HEK293 (cell line): ENCODE measurements around the gene OBSCN.

ENCODE experiments used
- CTCF ChIA-PET: fragments of 350-600 bp; formaldehyde crosslinking; extraction: SDS; loops from one replicate; lab custom pipeline; 2021; ENCODE audit warnings: antibody characterized with exemption; lab: Yijun Ruan, JAX
- POLR2A ChIA-PET: fragments of 300-600 bp; formaldehyde crosslinking; extraction: SDS; loops from one replicate; lab custom pipeline; 2020; ENCODE audit warnings: antibody characterized with exemption, inconsistent platforms; lab: Yijun Ruan, JAX
- H3K27ac ChIP-seq: fragments of 200-500 bp; sonication (Bioruptor generic); 2 replicates; pipeline ENCODE4 v1.5.1; 2014; ENCODE audit warnings: low read depth, low read length, control low read depth, inconsistent platforms; ENCODE audit errors: extremely low read depth
- H3K36me3 ChIP-seq, 2 experiments: fragments of 200-500 bp in 1 of 2; sonication (Bioruptor generic) in 1 of 2; 1 replicate in 1 of 2; 2 replicates in 1 of 2; pipeline ENCODE4 v1.5.1; 2014 to 2017; ENCODE audit warnings: inconsistent platforms in 2 of 2, low read length in 2 of 2; ENCODE audit not compliant: control insufficient read depth in 2 of 2, insufficient read depth in 1 of 2
- H3K4me1 ChIP-seq: fragments of 200-500 bp; sonication (Bioruptor generic); 2 replicates; pipeline ENCODE4 v1.5.1; 2014; ENCODE audit warnings: mild to moderate bottlenecking, low read length, inconsistent platforms; ENCODE audit not compliant: control insufficient read depth, insufficient read depth
- H3K4me3 ChIP-seq: 2 replicates; pipeline ENCODE4 v1.5.1; 2011; ENCODE audit warnings: low read depth, mild to moderate bottlenecking, control low read depth, low read length, moderate library complexity
- H3K9me3 ChIP-seq: fragments of 200-500 bp; sonication (Bioruptor generic); 2 replicates; pipeline ENCODE4 v1.5.1; 2014; ENCODE audit warnings: low read depth, low read length, inconsistent platforms; ENCODE audit not compliant: control insufficient read depth, insufficient read depth
- KLF16 ChIP-seq: fragments of 450-650 bp; formaldehyde crosslinking; IDR thresholded peaks from 2 replicates; pipeline ENCODE4 v1.5.1; 2017; ENCODE audit warnings: missing biosample characterization, missing genetic modification characterization
- MEIS1 ChIP-seq: sonication (generic); formaldehyde crosslinking; IDR thresholded peaks from 2 replicates; pipeline ENCODE4 v1.8.1; 2022; ENCODE audit warnings: missing genetic modification reagents, mild to moderate bottlenecking, borderline replicate concordance
- SALL2 ChIP-seq: fragments of 450-650 bp; formaldehyde crosslinking; IDR thresholded peaks from 2 replicates; pipeline ENCODE4 v1.5.0; 2017; ENCODE audit warnings: missing biosample characterization, mild to moderate bottlenecking, missing genetic modification characterization, borderline replicate concordance
- YY1 ChIP-seq: fragments of 450-650 bp; formaldehyde crosslinking; IDR thresholded peaks from 2 replicates; pipeline ENCODE4 v1.5.1; 2018; ENCODE audit warnings: missing biosample characterization, missing genetic modification characterization
- ZFP41 ChIP-seq: fragments of 450-650 bp; formaldehyde crosslinking; IDR thresholded peaks from 2 replicates; pipeline ENCODE4 v1.5.1; 2016; ENCODE audit warnings: missing biosample characterization, missing genetic modification characterization, borderline replicate concordance
- ZNF132 ChIP-seq: fragments of 450-650 bp; formaldehyde crosslinking; IDR thresholded peaks from 2 replicates; pipeline ENCODE4 v1.5.1; 2017; ENCODE audit warnings: missing biosample characterization, missing genetic modification characterization, borderline replicate concordance
- ZNF2 ChIP-seq: fragments of 450-650 bp; formaldehyde crosslinking; IDR thresholded peaks from 2 replicates; pipeline ENCODE4 v1.5.1; 2016; ENCODE audit warnings: missing biosample characterization, missing genetic modification characterization
- ZNF302 ChIP-seq: fragments of 450-650 bp; formaldehyde crosslinking; IDR thresholded peaks from 2 replicates; pipeline ENCODE4 v1.5.1; 2016; ENCODE audit warnings: missing biosample characterization, missing genetic modification characterization, low read depth
- ZNF404 ChIP-seq: fragments of 450-650 bp; formaldehyde crosslinking; IDR thresholded peaks from 2 replicates; pipeline ENCODE4 v1.5.1; 2017; ENCODE audit warnings: missing biosample characterization, missing genetic modification characterization
- ZNF416 ChIP-seq: fragments of 450-650 bp; formaldehyde crosslinking; IDR thresholded peaks from 2 replicates; pipeline ENCODE4 v1.5.1; 2016; ENCODE audit warnings: missing biosample characterization, missing genetic modification characterization
- ZNF501 ChIP-seq: fragments of 450-650 bp; formaldehyde crosslinking; IDR thresholded peaks from 2 replicates; pipeline ENCODE4 v1.5.1; 2016; ENCODE audit warnings: missing biosample characterization, missing genetic modification characterization
- ZNF561 ChIP-seq: fragments of 450-650 bp; IDR thresholded peaks from 2 replicates; pipeline ENCODE4 v1.5.1; 2018; ENCODE audit warnings: missing biosample characterization, missing genetic modification characterization, borderline replicate concordance
- ZNF571 ChIP-seq: fragments of 450-650 bp; formaldehyde crosslinking; IDR thresholded peaks from 2 replicates; pipeline ENCODE4 v1.5.0; 2017; ENCODE audit warnings: missing biosample characterization, missing genetic modification characterization
- ZNF830 ChIP-seq: fragments of 450-650 bp; IDR thresholded peaks from 2 replicates; pipeline ENCODE4 v1.5.0; 2018; ENCODE audit warnings: missing biosample characterization, missing genetic modification characterization, low read depth, mild to moderate bottlenecking, moderate library complexity
- TF ChIP-seq, protein P1 (sequence below): fragments of 450-650 bp; formaldehyde crosslinking; IDR thresholded peaks from 2 replicates; pipeline ENCODE4 v1.5.1; 2016; ENCODE audit warnings: missing biosample characterization, missing genetic modification characterization
- TF ChIP-seq, protein P2 (sequence below): fragments of 450-650 bp; formaldehyde crosslinking; IDR thresholded peaks from 2 replicates; pipeline ENCODE4; 2016; ENCODE audit warnings: missing biosample characterization, missing genetic modification characterization
- TF ChIP-seq, protein P3 (sequence below): fragments of 450-650 bp; formaldehyde crosslinking; IDR thresholded peaks from 2 replicates; pipeline ENCODE4 v1.5.1; 2016; ENCODE audit warnings: missing biosample characterization, missing genetic modification characterization

OBSCN gene, protein sequence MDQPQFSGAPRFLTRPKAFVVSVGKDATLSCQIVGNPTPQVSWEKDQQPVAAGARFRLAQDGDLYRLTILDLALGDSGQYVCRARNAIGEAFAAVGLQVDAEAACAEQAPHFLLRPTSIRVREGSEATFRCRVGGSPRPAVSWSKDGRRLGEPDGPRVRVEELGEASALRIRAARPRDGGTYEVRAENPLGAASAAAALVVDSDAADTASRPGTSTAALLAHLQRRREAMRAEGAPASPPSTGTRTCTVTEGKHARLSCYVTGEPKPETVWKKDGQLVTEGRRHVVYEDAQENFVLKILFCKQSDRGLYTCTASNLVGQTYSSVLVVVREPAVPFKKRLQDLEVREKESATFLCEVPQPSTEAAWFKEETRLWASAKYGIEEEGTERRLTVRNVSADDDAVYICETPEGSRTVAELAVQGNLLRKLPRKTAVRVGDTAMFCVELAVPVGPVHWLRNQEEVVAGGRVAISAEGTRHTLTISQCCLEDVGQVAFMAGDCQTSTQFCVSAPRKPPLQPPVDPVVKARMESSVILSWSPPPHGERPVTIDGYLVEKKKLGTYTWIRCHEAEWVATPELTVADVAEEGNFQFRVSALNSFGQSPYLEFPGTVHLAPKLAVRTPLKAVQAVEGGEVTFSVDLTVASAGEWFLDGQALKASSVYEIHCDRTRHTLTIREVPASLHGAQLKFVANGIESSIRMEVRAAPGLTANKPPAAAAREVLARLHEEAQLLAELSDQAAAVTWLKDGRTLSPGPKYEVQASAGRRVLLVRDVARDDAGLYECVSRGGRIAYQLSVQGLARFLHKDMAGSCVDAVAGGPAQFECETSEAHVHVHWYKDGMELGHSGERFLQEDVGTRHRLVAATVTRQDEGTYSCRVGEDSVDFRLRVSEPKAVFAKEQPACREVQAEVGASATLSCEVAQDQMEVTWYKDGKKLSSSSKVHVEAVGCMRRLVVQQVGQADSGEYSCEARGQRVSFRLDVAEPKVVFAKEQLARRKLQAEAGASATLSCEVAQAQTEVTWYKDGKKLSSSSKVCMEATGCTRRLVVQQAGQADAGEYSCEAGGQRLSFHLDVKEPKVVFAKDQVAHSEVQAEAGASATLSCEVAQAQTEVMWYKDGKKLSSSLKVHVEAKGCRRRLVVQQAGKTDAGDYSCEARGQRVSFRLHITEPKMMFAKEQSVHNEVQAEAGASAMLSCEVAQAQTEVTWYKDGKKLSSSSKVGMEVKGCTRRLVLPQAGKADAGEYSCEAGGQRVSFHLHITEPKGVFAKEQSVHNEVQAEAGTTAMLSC (N-terminal part only)

DNA sequence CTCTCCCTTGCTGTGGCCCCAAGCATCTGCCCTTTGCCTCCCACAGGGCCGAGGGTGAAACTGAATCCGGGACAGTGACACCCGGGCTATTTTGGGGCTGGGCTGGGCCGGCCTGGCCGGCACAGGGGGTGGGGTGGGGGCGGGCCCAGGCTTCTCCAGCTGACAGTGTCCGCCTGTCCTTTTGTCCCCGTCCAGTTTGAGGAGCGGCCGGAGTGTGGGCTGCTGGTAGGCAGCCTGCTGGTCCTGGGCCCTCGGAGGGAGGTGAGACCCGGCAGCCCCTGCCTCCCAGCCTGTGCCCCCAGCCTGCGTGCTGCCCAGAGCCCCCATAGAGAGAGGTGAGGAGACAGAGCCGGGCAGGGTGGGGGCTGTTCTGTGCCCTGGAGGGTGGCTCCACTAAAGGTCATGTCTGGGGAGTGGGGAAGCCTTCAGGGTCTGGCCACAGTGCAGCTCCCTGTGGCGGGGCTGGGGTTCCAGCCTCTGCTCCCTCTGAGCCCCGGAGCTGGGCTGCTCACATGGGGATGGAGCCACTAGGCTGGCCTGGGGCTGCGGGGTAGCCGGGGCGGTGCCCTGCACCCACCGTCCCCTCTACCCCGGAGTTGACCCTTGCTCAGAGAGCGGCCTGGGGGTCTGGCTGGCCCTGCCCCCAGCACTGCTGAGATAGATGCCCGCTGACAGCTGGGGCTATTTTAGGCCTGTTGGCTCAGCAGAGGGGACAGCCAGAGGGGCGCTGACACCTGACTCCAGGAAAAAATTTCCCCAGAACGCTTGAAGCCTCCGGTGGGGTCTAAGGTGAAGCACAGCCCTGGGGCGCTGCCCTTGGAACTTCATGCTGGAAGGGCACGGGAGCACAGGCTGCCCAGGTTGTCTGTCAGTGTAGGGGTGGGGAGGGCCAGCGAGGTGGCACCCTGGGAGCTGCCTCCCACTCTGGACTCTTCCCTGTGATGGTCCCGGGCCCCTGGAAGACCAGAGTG is at the start of gene OBSCN:
Gene OBSCN, plus strand, starts transcription at position 194 of the 971 bp plus-strand sequence. CDS start 3,740 bp downstream, outside the sequence.
- no peak for TF ChIP-seq ZNF2 (tag by site-specific recombination)
- TF ChIP-seq ZNF416 (tag by site-specific recombination), result no peak
- no peak for TF ChIP-seq MEIS1 (CRISPR knock-in tag)
- no peak for TF ChIP-seq ZNF830 (tag by site-specific recombination)
- TF ChIP-seq, protein P1, sequence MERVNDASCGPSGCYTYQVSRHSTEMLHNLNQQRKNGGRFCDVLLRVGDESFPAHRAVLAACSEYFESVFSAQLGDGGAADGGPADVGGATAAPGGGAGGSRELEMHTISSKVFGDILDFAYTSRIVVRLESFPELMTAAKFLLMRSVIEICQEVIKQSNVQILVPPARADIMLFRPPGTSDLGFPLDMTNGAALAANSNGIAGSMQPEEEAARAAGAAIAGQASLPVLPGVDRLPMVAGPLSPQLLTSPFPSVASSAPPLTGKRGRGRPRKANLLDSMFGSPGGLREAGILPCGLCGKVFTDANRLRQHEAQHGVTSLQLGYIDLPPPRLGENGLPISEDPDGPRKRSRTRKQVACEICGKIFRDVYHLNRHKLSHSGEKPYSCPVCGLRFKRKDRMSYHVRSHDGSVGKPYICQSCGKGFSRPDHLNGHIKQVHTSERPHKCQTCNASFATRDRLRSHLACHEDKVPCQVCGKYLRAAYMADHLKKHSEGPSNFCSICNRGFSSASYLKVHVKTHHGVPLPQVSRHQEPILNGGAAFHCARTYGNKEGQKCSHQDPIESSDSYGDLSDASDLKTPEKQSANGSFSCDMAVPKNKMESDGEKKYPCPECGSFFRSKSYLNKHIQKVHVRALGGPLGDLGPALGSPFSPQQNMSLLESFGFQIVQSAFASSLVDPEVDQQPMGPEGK (tag by site-specific recombination), result no peak
- TF ChIP-seq, protein P2, sequence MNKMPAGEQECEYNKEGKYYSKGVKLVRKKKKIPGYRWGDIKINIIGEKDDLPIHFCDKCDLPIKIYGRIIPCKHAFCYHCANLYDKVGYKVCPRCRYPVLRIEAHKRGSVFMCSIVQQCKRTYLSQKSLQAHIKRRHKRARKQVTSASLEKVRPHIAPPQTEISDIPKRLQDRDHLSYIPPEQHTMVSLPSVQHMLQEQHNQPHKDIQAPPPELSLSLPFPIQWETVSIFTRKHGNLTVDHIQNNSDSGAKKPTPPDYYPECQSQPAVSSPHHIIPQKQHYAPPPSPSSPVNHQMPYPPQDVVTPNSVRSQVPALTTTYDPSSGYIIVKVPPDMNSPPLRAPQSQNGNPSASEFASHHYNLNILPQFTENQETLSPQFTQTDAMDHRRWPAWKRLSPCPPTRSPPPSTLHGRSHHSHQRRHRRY, result no peak
- no peak for TF ChIP-seq ZNF571 (tag by site-specific recombination)
- no peak for TF ChIP-seq ZNF404 (tag by site-specific recombination)
- TF ChIP-seq ZNF132 (tag by site-specific recombination), result no peak
- TF ChIP-seq ZFP41 (tag by site-specific recombination), result no peak
- no peak for TF ChIP-seq ZNF561 (tag by site-specific recombination)
- no peak for TF ChIP-seq ZNF302 (tag by site-specific recombination)
- TF ChIP-seq SALL2, result no peak
- TF ChIP-seq KLF16 (tag by site-specific recombination), result no peak
- no peaks in the 10 kb centered on the region; the same call in 1 of the 2 replicates for H3K4me1 ChIP-seq
- H3K27ac ChIP-seq, result no peak within 1 kb of the TSS
- ChIA-PET POLR2A (no interaction called here), CTCF (no interaction called here)
- H3K4me3 ChIP-seq, result no peak within 1 kb of the TSS
- no peaks in the 10 kb centered on the region for H3K36me3 ChIP-seq
- H3K9me3 ChIP-seq, result no peaks in the 10 kb centered on the region

DNA sequence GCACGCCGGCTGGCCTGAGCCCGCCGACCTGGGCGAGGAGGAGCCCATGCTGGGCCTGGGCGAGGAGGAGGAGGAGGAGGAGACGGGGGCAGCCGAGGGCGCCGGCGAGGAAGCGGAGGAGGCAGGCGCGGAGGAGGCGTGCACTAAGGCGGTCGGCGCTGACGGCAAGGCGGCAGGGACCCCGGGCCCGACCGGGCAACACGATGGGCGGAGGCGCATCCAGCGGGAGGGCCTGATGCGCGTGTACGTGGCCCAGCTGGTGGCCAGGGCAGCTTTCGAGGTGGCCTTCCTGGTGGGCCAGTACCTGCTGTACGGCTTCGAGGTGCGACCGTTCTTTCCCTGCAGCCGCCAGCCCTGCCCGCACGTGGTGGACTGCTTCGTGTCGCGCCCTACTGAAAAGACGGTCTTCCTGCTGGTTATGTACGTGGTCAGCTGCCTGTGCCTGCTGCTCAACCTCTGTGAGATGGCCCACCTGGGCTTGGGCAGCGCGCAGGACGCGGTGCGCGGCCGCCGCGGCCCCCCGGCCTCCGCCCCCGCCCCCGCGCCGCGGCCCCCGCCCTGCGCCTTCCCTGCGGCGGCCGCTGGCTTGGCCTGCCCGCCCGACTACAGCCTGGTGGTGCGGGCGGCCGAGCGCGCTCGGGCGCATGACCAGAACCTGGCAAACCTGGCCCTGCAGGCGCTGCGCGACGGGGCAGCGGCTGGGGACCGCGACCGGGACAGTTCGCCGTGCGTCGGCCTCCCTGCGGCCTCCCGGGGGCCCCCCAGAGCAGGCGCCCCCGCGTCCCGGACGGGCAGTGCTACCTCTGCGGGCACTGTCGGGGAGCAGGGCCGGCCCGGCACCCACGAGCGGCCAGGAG is 49.5 kb upstream of the OBSCN start:
- TF ChIP-seq, protein P3, sequence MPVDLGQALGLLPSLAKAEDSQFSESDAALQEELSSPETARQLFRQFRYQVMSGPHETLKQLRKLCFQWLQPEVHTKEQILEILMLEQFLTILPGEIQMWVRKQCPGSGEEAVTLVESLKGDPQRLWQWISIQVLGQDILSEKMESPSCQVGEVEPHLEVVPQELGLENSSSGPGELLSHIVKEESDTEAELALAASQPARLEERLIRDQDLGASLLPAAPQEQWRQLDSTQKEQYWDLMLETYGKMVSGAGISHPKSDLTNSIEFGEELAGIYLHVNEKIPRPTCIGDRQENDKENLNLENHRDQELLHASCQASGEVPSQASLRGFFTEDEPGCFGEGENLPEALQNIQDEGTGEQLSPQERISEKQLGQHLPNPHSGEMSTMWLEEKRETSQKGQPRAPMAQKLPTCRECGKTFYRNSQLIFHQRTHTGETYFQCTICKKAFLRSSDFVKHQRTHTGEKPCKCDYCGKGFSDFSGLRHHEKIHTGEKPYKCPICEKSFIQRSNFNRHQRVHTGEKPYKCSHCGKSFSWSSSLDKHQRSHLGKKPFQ (tag by site-specific recombination), result no peak
- no peak for TF ChIP-seq ZNF501 (tag by site-specific recombination)
- no peak for TF ChIP-seq YY1
- ChIA-PET POLR2A (no interaction called here), CTCF (interaction anchor here (0.7 kb wide), 1 partner anchor 159 kb away, joined by 3 read pairs; no protein-coding TSS in a partner anchor)
- H3K36me3 ChIP-seq, result no peaks in the 10 kb centered on the region
- no peak overlapping the region for H3K27ac ChIP-seq
- H3K9me3 ChIP-seq, result no peaks in the 10 kb centered on the region
- H3K4me1 ChIP-seq, result peaks cover 3% of the 10 kb centered on the region; the same call in 1 of the 2 replicates
- no peak overlapping the region for H3K4me3 ChIP-seq
